Fibroblast of skin of back (primary cell): Measurements from ENCODE around the gene HADHA.

Experiments
- DNase-seq: peaks from one replicate; pipeline ENCODE4 v3.0.0-alpha.2; 2013

Gene HADHA

GRCh38 chr2:26191316-26192159 is 52.9 kb downstream of the HADHA start:
- DNase-seq = no peak

DNA sequence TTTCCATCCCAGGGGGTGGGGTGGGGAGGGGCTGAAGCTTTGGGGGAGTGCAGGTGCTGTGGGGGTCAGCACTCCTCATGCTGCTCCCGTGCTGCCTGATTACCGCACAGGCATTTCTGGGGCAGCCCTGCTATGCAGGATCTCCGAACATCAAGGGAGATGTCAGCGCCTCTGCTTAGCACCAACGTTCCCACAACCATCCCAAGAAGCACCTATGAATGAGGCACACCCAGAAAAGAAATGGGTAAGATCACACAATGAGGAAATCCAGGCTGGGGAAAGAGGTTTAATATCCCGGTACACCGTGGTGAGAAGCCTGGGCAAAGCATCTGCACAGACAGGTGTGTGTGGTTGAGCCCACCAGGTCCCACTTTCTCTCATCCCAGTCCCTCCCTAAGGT is 54.1 kb downstream of the HADHA start:
- DNase-seq = no peak

- no peak for DNase-seq
These were observed 54.7 kb downstream of the HADHA start for GRCh38 chr2:26189751-26190150.

DNA sequence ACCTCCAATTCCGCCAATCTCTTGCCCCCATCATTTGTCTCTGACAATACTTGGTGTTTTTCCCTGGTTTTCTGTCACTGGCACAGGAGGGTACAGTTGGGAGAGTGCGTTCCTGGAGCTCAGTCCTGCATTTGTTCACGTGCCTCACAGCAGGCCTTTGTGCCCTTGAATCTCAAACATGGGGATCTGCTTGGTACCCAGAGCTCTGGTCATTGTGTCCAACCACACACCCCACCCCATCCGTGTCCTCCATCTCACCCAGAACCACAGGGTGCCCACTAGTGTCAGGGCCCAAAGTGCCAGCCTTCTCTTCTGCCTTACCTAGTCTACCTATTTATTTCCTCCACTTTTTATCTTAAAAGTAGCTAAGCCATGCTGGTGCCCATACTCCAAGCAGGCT is 55.3 kb downstream of the HADHA start:
- no peak for DNase-seq

- DNase-seq = no peak
These were observed 56.8 kb downstream of the HADHA start for GRCh38 chr2:26187537-26188104.

DNA sequence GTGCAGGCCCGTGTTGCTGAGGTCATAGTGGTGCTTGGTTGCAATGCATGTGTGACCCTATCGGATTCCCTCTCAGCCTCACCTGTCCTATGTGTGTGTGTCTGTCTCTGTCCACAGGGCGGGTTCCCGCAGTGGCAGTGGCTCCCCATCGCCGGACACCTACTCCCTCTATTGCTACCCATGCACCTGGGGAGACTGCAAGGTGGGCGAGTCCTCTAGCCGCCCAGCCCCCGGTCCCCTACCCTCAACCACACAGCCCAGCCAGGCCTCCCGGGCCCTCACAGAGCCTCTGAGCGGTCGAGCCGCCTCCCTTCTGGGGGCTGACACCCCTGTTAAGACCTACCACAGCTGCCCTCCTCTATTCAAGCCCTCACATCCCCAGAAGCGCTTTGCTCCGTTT is 57.3 kb downstream of the HADHA start:
- DNase-seq = no peak

DNA sequence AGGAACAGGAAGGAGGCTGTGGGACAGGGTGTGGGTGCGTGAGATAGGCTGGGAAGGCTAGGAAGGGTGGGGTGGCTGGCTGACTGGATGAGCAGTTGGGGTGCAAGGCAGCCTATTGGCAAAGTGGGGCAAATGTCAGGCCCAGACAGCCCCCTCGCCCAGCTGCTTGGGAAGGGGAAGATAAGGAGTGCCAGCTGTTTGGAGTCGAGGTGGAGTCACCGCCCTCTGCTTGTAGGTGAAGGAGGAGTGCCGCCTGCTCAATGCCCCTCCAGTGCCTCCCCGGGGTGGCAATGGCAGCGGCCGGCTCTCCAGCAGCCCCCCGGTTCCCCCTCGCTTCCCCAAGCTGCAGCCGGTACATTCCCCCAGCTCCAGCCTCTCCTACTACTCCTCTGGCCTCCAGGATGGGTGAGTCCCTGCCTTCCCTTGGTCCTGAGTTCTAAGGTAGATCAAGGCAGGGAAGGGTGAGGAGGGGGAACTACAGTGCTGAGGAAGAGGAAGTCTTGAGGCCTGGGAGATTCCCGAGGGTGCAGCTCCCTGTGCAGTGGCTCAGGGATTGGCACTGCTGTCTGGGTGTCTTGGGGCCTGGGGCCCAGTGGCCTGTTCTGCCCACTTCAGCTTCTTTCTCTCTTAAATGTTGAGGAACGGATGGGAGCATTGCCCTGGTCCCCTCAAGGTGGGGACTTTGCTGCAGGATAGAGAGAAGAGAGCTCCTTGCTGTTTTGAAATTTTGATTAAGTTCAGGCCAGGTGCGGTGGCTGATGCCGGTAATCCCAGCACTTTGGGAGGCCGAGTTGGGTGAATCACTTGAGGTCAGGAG is 58.3 kb downstream of the HADHA start:
- DNase-seq = no peak

- no peak for DNase-seq
These were observed 59.0 kb downstream of the HADHA start for GRCh38 chr2:26185304-26185928.

DNA sequence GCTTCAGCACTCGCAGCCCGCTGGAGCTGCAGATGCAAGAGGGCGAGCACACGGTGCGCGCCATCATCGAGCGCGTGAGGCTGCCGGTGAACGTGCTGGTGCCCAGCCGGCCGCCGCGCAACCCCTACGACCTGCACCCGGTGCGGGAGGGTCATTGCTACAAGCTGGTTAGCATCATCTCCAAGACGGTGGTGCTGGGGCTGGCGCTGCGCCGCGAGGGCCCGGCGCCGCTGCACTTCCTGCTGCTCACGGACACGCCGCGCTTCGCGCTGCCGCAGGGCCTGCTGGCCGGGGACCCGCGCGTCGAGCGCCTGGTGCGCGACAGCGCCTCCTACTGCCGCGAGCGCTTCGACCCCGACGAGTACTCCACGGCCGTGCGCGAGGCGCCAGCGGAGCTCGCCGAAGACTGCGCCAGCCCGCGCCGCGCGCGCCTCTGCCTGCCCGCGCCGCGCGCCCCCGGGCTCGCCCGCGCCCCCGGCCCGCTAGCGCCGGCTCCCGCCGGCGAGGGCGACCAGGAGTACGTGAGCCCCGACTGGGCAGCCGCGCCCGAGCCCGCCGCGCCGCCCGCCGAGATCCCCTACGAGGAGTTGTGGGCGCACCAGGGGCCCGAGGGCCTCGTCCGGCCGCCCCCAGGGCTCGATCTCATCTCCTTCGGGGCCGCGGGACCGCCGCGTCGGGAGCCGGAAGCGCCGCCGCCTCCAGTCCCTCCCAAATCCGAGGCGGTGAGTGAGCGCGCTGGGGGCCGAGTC is 59.7 kb downstream of the HADHA start:
- DNase-seq = peak; percentile 85

DNA sequence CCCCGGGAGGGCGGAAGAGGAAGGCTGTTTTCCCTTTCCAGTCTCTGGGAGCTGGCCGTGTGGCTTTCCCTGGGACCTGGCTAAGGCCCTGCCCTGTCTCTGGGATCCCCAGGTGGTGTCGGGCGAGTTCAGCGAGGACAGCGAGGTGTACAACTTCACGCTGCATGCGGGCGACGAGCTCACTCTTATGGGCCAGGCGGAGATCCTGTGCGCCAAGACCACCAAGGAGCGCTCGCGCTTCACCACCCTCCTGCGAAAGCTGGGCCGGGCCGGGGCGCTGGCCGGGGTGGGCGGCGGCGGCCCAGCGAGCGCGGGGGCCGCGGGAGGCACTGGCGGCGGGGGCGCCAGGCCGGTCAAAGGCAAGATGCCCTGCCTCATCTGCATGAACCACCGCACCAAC is 60.3 kb downstream of the HADHA start:
- DNase-seq = no peak

DNA sequence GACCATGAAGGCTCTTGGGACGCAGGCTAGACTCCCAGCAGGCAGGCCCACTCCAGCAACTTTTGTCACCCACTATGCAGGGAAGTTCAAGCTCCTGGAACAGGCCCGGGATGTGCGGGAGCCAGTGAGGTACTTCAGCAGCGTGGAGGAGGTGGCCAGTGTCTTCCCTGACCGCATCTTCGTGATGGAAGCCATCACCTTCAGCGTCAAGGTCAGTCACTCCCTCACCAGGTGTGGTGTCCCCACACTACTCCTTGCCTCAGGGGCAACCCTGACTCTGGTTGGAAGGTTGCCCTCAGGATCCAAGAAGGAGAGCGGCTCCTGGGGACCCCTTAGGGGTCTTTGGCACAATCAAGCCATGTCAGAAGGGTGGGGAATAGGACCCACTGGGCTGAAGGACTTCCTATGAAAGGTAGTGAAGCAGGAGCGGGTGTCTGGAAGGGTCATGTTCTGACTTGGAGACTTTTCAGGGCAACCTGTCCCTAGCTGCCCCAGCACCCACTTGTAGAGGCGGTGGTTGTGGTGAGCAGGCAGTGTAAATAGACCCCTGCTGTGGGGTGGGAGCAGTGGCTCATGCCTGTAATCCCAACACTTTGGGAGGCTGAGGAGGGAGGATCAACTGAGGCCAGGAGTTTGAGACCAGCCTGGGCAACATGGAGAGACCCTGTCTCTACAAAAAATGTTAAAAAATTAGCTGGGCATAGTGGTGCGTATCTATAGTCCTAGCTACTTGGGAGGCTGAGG is 61.4 kb downstream of the HADHA start:
- no peak for DNase-seq

GRCh38 chr2:26182441-26182840 is 62.0 kb downstream of the HADHA start:
- DNase-seq = no peak

DNA sequence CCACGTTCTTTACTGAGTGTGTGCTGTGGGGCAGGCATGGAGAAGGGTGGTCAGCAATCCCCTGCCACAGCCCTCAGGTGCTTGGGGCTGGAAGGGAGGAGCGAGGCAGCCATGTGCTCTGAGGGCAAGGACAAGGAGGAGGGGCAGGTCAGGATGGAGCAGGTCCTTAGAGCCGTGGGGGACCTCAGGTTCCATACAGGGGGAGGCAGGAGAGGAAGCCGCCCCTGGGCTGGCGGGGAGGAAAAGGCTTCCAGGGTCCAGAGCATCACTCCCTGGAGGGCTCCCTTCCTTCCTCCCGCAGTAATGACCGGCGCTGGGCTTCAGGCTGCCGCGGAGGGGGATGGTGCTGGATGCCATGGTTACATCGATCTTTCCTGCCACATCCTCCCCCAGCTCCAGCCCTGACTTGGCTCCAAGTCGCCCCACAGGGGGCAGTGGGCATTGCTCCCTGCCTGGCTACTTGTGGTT is 65.0 kb downstream of the HADHA start:
- DNase-seq = no peak

GRCh38 chr2:26178746-26179436 is 65.5 kb downstream of the HADHA start:
- peak; percentile 16 for DNase-seq

DNA sequence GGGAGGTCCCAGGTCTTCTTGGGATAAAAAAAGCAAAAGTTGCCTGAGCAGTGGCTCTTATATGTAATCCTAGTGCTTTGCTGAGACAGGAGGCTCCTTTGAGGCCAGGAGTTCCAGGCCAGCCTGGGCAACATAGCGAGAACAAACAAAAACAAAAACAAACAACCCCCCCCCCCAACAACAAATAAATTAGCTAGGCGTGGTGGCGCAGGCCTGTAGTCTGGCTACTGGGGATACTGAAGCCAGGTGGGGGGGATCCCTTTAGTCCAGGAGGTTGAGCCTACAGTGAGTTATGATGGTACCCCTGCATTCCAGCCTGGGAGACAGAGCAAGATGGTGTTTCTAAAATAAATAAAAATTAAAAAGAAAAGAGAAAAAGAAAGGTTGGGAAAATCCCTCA is 66.2 kb downstream of the HADHA start:
- no peak for DNase-seq

GRCh38 chr2:26177122-26177521 is 67.3 kb downstream of the HADHA start:
- no peak for DNase-seq

GRCh38 chr2:26176279-26176615 is 68.2 kb downstream of the HADHA start:
- DNase-seq = no peak

DNA sequence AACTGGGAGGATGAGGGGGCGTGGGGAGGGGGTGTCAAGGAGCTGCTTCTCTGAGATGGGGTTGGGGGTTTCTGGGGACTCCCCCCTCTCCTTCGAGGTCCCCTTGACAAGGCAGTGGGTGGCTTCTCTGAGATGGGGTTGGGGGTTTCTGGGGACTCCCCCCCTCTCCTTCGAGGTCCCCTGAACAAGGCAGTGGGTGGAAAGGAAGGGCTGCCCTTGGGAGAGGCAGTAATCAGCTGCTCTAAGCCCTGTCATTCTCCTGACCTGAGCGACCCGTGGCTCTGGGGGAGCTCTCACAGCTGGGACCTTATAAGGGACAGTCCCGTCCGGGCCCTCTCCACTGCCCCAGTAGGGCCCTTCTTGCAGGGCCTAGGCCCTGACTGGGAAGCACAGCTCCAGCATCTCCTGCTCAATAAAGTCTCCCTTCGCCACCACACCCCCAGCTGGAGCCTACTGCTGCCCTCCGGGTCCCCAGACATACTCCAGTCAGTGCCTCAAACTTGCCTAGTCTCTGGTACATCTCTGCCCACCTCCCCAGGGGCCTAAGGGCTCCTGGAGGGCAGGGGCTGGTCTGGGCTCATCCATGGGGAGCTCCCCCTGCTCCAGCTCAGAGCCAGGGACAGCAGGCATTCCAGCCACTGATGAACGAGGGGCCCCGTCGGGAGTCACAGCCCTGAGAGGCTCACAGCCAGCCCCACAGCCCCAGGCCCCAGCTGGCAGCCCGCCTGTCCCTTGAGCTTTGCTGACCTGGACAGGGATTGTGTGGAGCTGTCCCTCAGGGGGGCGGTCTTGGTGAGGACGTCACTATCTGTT is 68.8 kb downstream of the HADHA start:
- DNase-seq = no peak

- DNase-seq = no peak
These were observed 69.6 kb downstream of the HADHA start for GRCh38 chr2:26174691-26175465.
